ENCODE data around the gene COL2A1. TPM values are rescaled to one million over a fixed set of nuclear protein-coding genes. Genes with fewer than 3 reads are reported as not detected.

The COL2A1 gene
- total RNA-seq, 1 experiment from 2014 or later, result 10.8 TPM

- WGBS (ENCODE audit: extremely low coverage, insufficient read length, low lambda C conversion rate), result no CpG with 5 or more reads among the region's 8 CpGs
- TF ChIP-seq CTCF (conservative IDR thresholded peaks at IDR 0.05), result no peak
Measured at GRCh38 chr12:47954058-47954457, 50.2 kb downstream of the COL2A1 start.

More at GRCh38 chr12:47954058-47954457, 50.2 kb downstream of the COL2A1 start:
- no peak overlapping the region for H4K8ac ChIP-seq (replicated peaks; ENCODE audit: insufficient read length, low read depth, low read length)
- H3K4me3 Mint-ChIP-seq, result no peak overlapping the region
- no peak overlapping the region for H4K5ac ChIP-seq (ENCODE audit: insufficient read length, low read depth, low read length)
- no peak overlapping the region for H3K4me2 ChIP-seq (ENCODE audit: insufficient read depth, insufficient read length, low read length)
- H4K20me1 ChIP-seq (ENCODE audit: control insufficient read depth, insufficient read depth, insufficient read length), result no peaks in the 10 kb centered on the region
- H3K23me2 ChIP-seq (ENCODE audit: insufficient read length, low read depth, low read length, poor library complexity, severe bottlenecking), result no peaks in the 10 kb centered on the region
- H3K56ac ChIP-seq (ENCODE audit: insufficient read length, low read depth, low read length), result no peak overlapping the region
- H4K91ac ChIP-seq (ENCODE audit: insufficient read length, low read depth, low read length), result no peak overlapping the region
- H3K9me3 ChIP-seq (ENCODE audit: control insufficient read depth, low read depth, low read length), result peaks cover 11% of the 10 kb centered on the region
- H3K14ac ChIP-seq (ENCODE audit: insufficient read depth, low read length), result no peak overlapping the region
- H3K79me1 ChIP-seq (ENCODE audit: insufficient read depth, low read depth, low read length, poor library complexity, severe bottlenecking), result no peaks in the 10 kb centered on the region
- no peaks in the 10 kb centered on the region for H3K27me3 ChIP-seq (ENCODE audit: insufficient read depth, low read length)
- no peak overlapping the region for H2AFZ ChIP-seq (ENCODE audit: low read length)
- H3T11ph ChIP-seq (ENCODE audit: low read length), result no peak overlapping the region
- H3K23ac ChIP-seq (ENCODE audit: insufficient read length, low read depth, low read length), result no peak overlapping the region
- peaks cover 7 to 12% of the 10 kb centered on the region in 2 experiments; a peak in 3 of 4 replicates for H3K4me1 Mint-ChIP-seq
- H3K9ac ChIP-seq (ENCODE audit: extremely low read depth, insufficient read length, low read length), result no peak overlapping the region
- DNase-seq, result no peak
- H3K4ac ChIP-seq (ENCODE audit: low read depth, low read length), result no peak overlapping the region
- H3K27ac Mint-ChIP-seq, result no peak overlapping the region
- no peak overlapping the region for H2BK120ac ChIP-seq (ENCODE audit: low read depth, low read length, poor library complexity, severe bottlenecking)
- no peak overlapping the region for H2BK12ac ChIP-seq (ENCODE audit: insufficient read length, low read depth, low read length)
- no peak overlapping the region for H3K27ac ChIP-seq (ENCODE audit: insufficient read length, low read depth, low read length)
- no peak overlapping the region for H2BK5ac ChIP-seq (ENCODE audit: insufficient read length, low read length)
- H2AK5ac ChIP-seq (ENCODE audit: insufficient read length, low read length), result no peak overlapping the region
- no peak overlapping the region for H3K18ac ChIP-seq (ENCODE audit: insufficient read length, low read depth, low read length)
- peaks cover 28% of the 10 kb centered on the region for H3K27me3 Mint-ChIP-seq (ENCODE audit: low read depth)
- no peak overlapping the region for H2BK15ac ChIP-seq (ENCODE audit: low read depth, low read length)
- H3K79me2 ChIP-seq (ENCODE audit: insufficient read depth, low read length), result no peaks in the 10 kb centered on the region
- no peak overlapping the region for H2BK20ac ChIP-seq (ENCODE audit: low read depth, low read length, poor library complexity, severe bottlenecking)
- H3K9me3 Mint-ChIP-seq, result peaks cover 24 to 27% of the 10 kb centered on the region in 2 experiments
- no peaks in the 10 kb centered on the region for H3K4me1 ChIP-seq (ENCODE audit: insufficient read depth, low read length)
- peaks cover 6 to 25% (median 10%) of the 10 kb centered on the region in 3 experiments for H3K36me3 Mint-ChIP-seq (ENCODE audit: insufficient read depth in 1 of 3, low read depth in 3 of 3)

Measured in H9 (cell line).